GM23338 (cell line): ENCODE data around the gene PARD3. TPM values are rescaled to one million over a fixed set of nuclear protein-coding genes. Genes with fewer than 3 reads are reported as not detected.

Experiments used
- ATAC-seq: fragments of 200-7000 bp; cut with Tn5 transposase; 3 replicates; pipeline ENCODE4 v1.9.1; 2020
- DNase-seq: peaks from one replicate; pipeline ENCODE4 v3.0.0-alpha.2; 2015; ENCODE audit warnings: low spot score
- H2AFZ ChIP-seq: fragments of 200-600 bp; sonication (generic); 2 replicates; pipeline ENCODE4 v1.8.0; 2016; ENCODE audit warnings: antibody characterized with exemption, mild to moderate bottlenecking, moderate library complexity
- H3F3A ChIP-seq: fragments of 200-600 bp; sonication (generic); replicated peaks from 2 replicates; pipeline ENCODE4 v1.8.0; 2017; ENCODE audit warnings: antibody characterized with exemption, mixed run types, low read depth
- H3K27ac ChIP-seq: fragments of 200-600 bp; sonication (generic); 2 replicates; pipeline ENCODE4 v1.6.1; 2016; ENCODE audit warnings: low read depth
- H3K27me3 ChIP-seq: fragments of 200-600 bp; sonication (generic); 2 replicates; pipeline ENCODE4 v1.8.0; 2016; ENCODE audit warnings: mild to moderate bottlenecking, mixed run types, moderate library complexity; ENCODE audit not compliant: insufficient read depth
- H3K36me3 ChIP-seq: fragments of 200-600 bp; sonication (generic); 2 replicates; pipeline ENCODE4 v1.8.0; 2016; ENCODE audit warnings: mild to moderate bottlenecking; ENCODE audit not compliant: insufficient read depth
- H3K4me1 ChIP-seq: fragments of 200-600 bp; sonication (generic); 2 replicates; pipeline ENCODE4 v1.8.0; 2016; ENCODE audit warnings: mild to moderate bottlenecking, moderate library complexity; ENCODE audit not compliant: insufficient read depth
- H3K4me2 ChIP-seq: fragments of 200-600 bp; sonication (generic); 2 replicates; pipeline ENCODE4 v1.7.1; 2017; ENCODE audit warnings: mixed run types
- H3K4me3 ChIP-seq: fragments of 200-600 bp; sonication (generic); 2 replicates; pipeline ENCODE4 v1.6.1; 2016; ENCODE audit warnings: mixed run types
- H3K79me2 ChIP-seq: fragments of 200-600 bp; sonication (generic); replicated peaks from 2 replicates; pipeline ENCODE4 v1.8.0; 2017; ENCODE audit warnings: mild to moderate bottlenecking; ENCODE audit not compliant: insufficient read depth
- H3K9me2 ChIP-seq: fragments of 200-600 bp; sonication (generic); 2 replicates; pipeline ENCODE4 v1.8.0; 2017; ENCODE audit not compliant: insufficient read depth
- H4K20me1 ChIP-seq: fragments of 200-600 bp; sonication (generic); replicated peaks from 2 replicates; pipeline ENCODE4 v1.8.0; 2017; ENCODE audit warnings: mild to moderate bottlenecking; ENCODE audit not compliant: insufficient read depth
- H3K27ac Mint-ChIP-seq: 2 replicates; pipeline ENCODE4 v1.8.0; 2020; ENCODE audit warnings: inconsistent platforms, mild to moderate bottlenecking, moderate library complexity, mixed read lengths
- H3K27me3 Mint-ChIP-seq: 3 replicates; pipeline ENCODE4 v1.8.0; 2022; ENCODE audit warnings: low read depth, mild to moderate bottlenecking, moderate library complexity, mixed read lengths, inconsistent platforms; ENCODE audit not compliant: insufficient read depth, poor library complexity
- H3K36me3 Mint-ChIP-seq: 3 replicates; pipeline ENCODE4 v1.8.0; 2021; ENCODE audit warnings: low read depth, mild to moderate bottlenecking, inconsistent platforms, moderate library complexity, mixed read lengths
- H3K4me1 Mint-ChIP-seq: 3 replicates; pipeline ENCODE4 v1.8.0; 2020; ENCODE audit warnings: mild to moderate bottlenecking, inconsistent platforms, mixed read lengths
- H3K4me3 Mint-ChIP-seq: 3 replicates; pipeline ENCODE4 v1.8.0; 2021; ENCODE audit warnings: moderate library complexity, mild to moderate bottlenecking, inconsistent platforms, mixed read lengths
- H3K9me3 Mint-ChIP-seq: 3 replicates; pipeline ENCODE4 v1.8.0; 2020; ENCODE audit warnings: moderate library complexity, mild to moderate bottlenecking, inconsistent platforms, mixed read lengths
- CREB1 ChIP-seq: fragments of 250-450 bp; sonication (Bioruptor Pico); IDR thresholded peaks from 2 replicates; pipeline ENCODE4 v1.5.0; 2020; ENCODE audit warnings: low read depth, mild to moderate bottlenecking, moderate library complexity
- ETS1 ChIP-seq: IDR thresholded peaks from 2 replicates; pipeline ENCODE4 v1.6.1; 2016; ENCODE audit warnings: antibody characterized with exemption
- EZH2 ChIP-seq: fragments of 200-600 bp; sonication (generic); IDR thresholded peaks from one replicate; pipeline ENCODE4 v1.8.0; 2017; ENCODE audit warnings: antibody characterized with exemption, mild to moderate bottlenecking, low read depth; ENCODE audit not compliant: unreplicated experiment
- EZH2phosphoT487 ChIP-seq: fragments of 200-600 bp; sonication (generic); IDR thresholded peaks from one replicate; pipeline ENCODE4 v1.8.1; 2018; ENCODE audit warnings: antibody characterized with exemption; ENCODE audit not compliant: unreplicated experiment
- JUNB ChIP-seq: IDR thresholded peaks from one replicate; pipeline ENCODE4 v1.6.1; 2016; ENCODE audit warnings: antibody characterized with exemption; ENCODE audit not compliant: unreplicated experiment
- NANOG ChIP-seq: IDR thresholded peaks from 2 replicates; pipeline ENCODE4 v1.6.1; 2016; ENCODE audit warnings: antibody characterized with exemption, borderline replicate concordance
- POLR2AphosphoS5 ChIP-seq: IDR thresholded peaks from 2 replicates; pipeline ENCODE4 v1.6.1; 2016; ENCODE audit warnings: antibody characterized with exemption, low read depth
- REST ChIP-seq: IDR thresholded peaks from one replicate; pipeline ENCODE4 v1.6.1; 2018; ENCODE audit warnings: antibody characterized with exemption; ENCODE audit not compliant: unreplicated experiment
- STAT1 ChIP-seq: IDR thresholded peaks from one replicate; pipeline ENCODE4 v1.6.1; 2016; ENCODE audit warnings: antibody characterized with exemption; ENCODE audit not compliant: unreplicated experiment
- ZNF114 ChIP-seq: fragments of 250-450 bp; sonication (Bioruptor Pico); IDR thresholded peaks from 2 replicates; pipeline ENCODE4 v1.5.0; 2020; ENCODE audit warnings: mild to moderate bottlenecking, moderate library complexity
- ZNF331 ChIP-seq: fragments of 250-450 bp; sonication (Bioruptor Pico); IDR thresholded peaks from 2 replicates; pipeline ENCODE4 v1.5.0; 2020; ENCODE audit warnings: low read depth, mild to moderate bottlenecking, moderate library complexity
- polyA plus RNA-seq: library from polyadenylated mRNA; unstranded; fragments of >200 nt; fragmentation: Nextera tagmentation; extraction: Ambion mirVana; gene quantifications from 2 replicates; pipeline ENCODE4 v1.2.1, GENCODE V29; 2016
- total RNA-seq: library from RNA; depleted of rRNA; stranded (reverse); fragments of >200 nt; shearing (Covaris generic); gene quantifications from 2 replicates; pipeline ENCODE4 v1.2.3, GENCODE V29; 2014
- TF ChIP-seq, protein P1 (sequence below), 2 experiments: fragments of 200-600 bp in 1 of 2; sonication (generic) in 1 of 2; conservative IDR thresholded peaks; 2 replicates each; pipeline versions ENCODE4 v1.5.1 to v1.6.1; 2016 to 2017; ENCODE audit warnings: antibody characterized with exemption in 2 of 2, low read depth in 2 of 2, mild to moderate bottlenecking in 2 of 2, moderate library complexity in 1 of 2

The PARD3 gene
- total and polyA plus RNA-seq, 2 experiments from 2014 or later: 30.2 to 51.4 TPM

DNA sequence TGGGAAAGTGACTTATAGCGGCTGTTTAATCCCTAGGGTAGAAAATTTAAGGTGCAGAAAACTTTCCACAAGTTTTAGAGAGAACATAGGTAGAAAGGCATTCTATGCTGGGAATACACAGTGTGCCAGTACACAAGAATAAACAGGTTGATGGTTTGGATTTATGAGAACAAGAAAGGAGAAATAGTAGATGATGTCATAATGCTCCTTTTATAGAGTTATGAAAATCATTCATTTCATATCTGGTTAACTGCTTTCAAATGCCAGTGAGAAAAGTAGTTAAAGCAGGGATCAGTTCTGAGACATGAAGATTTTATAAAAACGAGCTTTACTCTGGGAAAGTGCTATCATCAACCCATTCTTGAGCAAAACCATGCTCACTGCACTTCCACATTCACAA lies 311.4 kb downstream of the PARD3 start (continued):
- TF ChIP-seq, protein P1, sequence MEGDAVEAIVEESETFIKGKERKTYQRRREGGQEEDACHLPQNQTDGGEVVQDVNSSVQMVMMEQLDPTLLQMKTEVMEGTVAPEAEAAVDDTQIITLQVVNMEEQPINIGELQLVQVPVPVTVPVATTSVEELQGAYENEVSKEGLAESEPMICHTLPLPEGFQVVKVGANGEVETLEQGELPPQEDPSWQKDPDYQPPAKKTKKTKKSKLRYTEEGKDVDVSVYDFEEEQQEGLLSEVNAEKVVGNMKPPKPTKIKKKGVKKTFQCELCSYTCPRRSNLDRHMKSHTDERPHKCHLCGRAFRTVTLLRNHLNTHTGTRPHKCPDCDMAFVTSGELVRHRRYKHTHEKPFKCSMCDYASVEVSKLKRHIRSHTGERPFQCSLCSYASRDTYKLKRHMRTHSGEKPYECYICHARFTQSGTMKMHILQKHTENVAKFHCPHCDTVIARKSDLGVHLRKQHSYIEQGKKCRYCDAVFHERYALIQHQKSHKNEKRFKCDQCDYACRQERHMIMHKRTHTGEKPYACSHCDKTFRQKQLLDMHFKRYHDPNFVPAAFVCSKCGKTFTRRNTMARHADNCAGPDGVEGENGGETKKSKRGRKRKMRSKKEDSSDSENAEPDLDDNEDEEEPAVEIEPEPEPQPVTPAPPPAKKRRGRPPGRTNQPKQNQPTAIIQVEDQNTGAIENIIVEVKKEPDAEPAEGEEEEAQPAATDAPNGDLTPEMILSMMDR (conservative IDR thresholded peaks at IDR 0.05; ENCODE audit: low read depth in 2 of 2): no peak
- TF ChIP-seq STAT1 (no peak), EZH2phosphoT487 (no peak), ETS1 (no peak), EZH2 (no peak)

DNA sequence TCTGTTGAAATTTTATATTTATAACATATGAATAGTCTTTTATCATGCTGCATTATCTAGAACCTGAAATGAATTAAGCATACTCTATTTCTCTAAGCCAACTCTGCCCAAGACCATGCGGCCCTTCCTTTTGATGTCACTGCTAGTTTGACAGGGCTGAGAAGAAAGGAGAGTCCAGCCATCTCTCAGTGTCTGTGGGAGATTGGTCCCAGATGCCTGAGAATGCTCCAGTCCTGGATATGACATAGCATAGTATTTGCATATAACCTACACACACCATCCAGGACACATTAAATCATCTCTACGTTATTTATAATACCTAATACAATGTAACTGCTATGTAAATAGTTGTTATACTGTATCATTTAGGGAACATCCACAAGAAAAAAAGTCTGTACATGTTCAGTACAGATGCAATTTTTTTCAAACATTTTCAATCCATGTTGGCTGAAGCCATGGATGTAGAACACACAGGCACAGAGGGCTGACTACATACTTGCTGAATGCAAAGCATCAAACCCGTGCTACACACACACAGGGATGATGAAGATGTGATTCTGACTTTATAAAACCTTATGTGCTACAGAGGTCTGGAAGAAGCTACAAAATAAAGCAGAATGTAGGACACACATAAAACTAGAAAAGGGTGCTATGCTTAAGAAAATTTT lies 315.4 kb downstream of the PARD3 start:
- Histone ChIP-seq H3K27me3 (no peaks in the 10 kb centered on the region), H3K79me2 (no peaks in the 10 kb centered on the region), H3K4me2 (no peak overlapping the region), H2AFZ (no peak overlapping the region), H3K27ac (no peak overlapping the region), H3K4me1 (0 out of 2 replicates have a peak, but pooled peaks cover 4% of the 10 kb centered on the region), H4K20me1 (no peaks in the 10 kb centered on the region), H3K36me3 (no peaks in the 10 kb centered on the region), H3F3A (no peaks in the 10 kb centered on the region), H3K9me2 (no peaks in the 10 kb centered on the region), H3K4me3 (no peak overlapping the region)
- DNase-seq: no peak
- no peaks in the 10 kb centered on the region for H3K9me3 Mint-ChIP-seq
- no peak for ATAC-seq
- no peaks in the 10 kb centered on the region for H3K27me3 Mint-ChIP-seq
- H3K36me3 Mint-ChIP-seq: no peaks in the 10 kb centered on the region; the same call in 2 of the 3 replicates
- H3K4me1 Mint-ChIP-seq: peaks cover 16% of the 10 kb centered on the region
- no peak overlapping the region for H3K4me3 Mint-ChIP-seq
- no peak overlapping the region for H3K27ac Mint-ChIP-seq
- TF ChIP-seq ZNF331 (CRISPR knock-in tag) (no peak), EZH2phosphoT487 (no peak), CREB1 (CRISPR knock-in tag) (no peak), POLR2AphosphoS5 (no peak), NANOG (no peak), ETS1 (no peak), EZH2 (no peak), REST (no peak), ZNF114 (CRISPR knock-in tag) (no peak), STAT1 (no peak), JUNB (no peak)
